NCI-H2196 (cell line): Measurements from ENCODE around the gene OR7C2.

Experiments used
- DNase-seq: peaks from one replicate; lab custom pipeline; 2025; ENCODE audit not compliant: unreplicated experiment; lab: John Stamatoyannopoulos, UW

OR7C2 gene

DNA sequence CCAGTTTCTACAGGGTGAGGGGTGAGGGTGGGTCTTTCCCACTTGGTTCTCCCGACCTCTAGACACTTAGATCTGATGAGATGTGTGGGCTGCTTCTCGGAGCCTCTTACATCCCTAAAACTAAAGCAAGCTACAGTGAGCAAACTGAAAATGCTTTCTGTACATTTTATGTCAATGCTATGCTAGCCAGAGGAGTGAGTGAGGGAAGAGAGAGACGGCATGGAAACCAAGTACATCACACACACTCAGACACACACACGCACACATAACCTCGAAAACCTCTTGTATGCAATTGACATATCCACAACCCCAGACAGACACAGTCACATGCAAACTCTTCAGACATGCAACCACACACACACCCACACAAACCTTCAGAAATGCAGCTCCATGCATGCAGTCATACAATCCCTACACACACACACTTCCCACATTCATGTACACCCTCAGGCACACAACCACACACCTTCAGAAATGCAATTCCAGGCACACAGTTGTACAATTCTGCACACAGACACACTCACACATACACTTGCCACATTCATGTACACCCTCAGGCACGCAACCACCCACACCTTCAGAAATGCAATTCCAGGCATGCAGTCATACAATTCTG lies 37.0 kb downstream of the OR7C2 start:
- DNase-seq, result no peak

DNA sequence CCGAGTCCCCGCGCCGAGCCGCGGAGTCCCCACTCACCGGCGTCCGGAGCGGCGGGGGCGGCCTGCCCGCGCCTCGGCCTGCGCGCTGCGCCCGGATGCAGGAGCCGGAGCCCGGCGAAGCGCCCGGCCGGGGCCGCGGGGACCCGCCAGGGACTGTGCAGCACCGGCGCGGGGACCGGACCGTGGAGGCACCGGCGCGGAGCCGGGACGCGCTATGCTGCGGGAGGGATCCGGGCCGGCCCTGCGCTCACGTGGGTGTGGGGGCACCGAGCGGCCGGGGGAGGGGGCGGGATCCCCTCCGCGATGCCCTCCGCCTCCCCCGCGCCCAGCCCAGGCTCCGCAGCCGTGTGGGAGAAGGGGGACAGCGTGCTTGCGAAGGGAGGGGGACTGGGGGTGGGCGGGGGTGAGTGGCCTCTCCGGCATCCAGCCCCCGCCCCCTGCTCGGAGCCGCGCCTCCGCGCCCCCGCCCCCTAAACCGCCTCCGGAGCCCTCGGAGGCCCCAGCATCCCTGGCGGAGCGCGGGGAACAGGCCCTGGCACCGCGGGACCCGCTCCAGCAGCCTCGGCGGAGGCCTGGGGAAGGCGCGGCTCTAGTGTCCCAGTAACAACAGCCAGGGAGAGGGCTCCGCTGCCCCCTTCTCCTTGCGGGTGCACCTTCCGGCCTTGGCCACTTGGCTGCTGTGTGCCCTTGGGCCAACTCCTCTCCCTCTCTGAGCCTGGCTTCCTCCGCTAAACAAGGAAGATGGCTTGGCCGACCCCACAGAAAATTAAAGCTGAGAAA lies 38.4 kb downstream of the OR7C2 start, which contains the start of gene SLC1A6:
Gene SLC1A6, minus strand, starts transcription at position 389 of the 780 bp plus-strand sequence. CDS start 6,954 bp downstream, outside the sequence.
- DNase-seq, result no peak

DNA sequence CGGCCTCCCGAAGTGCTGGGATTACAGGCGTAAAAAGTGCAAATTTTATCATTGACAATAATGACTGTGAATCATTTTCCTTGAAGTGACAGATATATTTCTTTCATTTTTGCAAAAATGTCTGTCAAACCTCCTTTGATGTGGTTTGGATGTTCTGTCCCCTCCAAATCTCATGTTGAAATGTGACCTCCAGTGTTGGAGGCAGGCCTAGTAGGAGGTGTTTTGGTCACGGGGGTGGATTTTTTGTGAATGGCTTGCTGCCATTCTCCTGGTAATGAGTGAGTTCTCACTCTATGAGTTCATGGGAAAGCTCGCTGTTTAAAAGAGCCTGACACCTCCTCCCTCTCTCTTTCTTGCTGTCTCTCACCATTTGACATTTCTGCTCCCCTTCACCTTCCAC lies 43.8 kb downstream of the OR7C2 start:
- no peak for DNase-seq
